Activated CD4-positive, alpha-beta memory T cell treated with anti-CD3 and anti-CD28 coated beads, Interleukin-2, amount 10 ng/mL, durations not matched to agents 7 days and 5 days (primary cell): ENCODE measurements around the gene TCERG1L. TPM values are rescaled to one million over a fixed set of nuclear protein-coding genes. Genes with fewer than 3 reads are reported as not detected.

Experiments
- CTCF ChIA-PET: fragments of 350-600 bp; sonication (Branson Sonifier 250); formaldehyde crosslinking; loops from one replicate; lab custom pipeline; 2021; ENCODE audit warnings: antibody characterized with exemption, inconsistent platforms; lab: Charles Lee
- POLR2A ChIA-PET: fragments of 350-600 bp; sonication (Branson Sonifier 250); formaldehyde crosslinking; loops from one replicate; lab custom pipeline; 2021; ENCODE audit warnings: antibody characterized with exemption; lab: Charles Lee
- DNase-seq: peaks from one replicate; pipeline ENCODE4 v3.0.0-alpha.2; 2020
- H3K27ac Mint-ChIP-seq: one replicate; pipeline ENCODE4 v1.8.0; 2021; ENCODE audit warnings: mild to moderate bottlenecking, mixed read lengths
- H3K27me3 Mint-ChIP-seq: one replicate; pipeline ENCODE4 v1.8.0; 2021; ENCODE audit warnings: mixed read lengths
- H3K36me3 Mint-ChIP-seq: one replicate; pipeline ENCODE4 v1.8.0; 2021; ENCODE audit warnings: low read depth, mixed read lengths
- H3K4me1 Mint-ChIP-seq: one replicate; pipeline ENCODE4 v1.8.0; 2021; ENCODE audit warnings: mixed read lengths
- H3K4me3 Mint-ChIP-seq: one replicate; pipeline ENCODE4 v1.8.0; 2021; ENCODE audit warnings: mild to moderate bottlenecking, mixed read lengths
- H3K9me3 Mint-ChIP-seq: one replicate; pipeline ENCODE4 v1.8.0; 2021; ENCODE audit warnings: mixed read lengths
- total RNA-seq, 2 experiments: library from RNA; stranded (reverse); gene quantifications; one replicate each; pipeline ENCODE4 v1.2.3, GENCODE V29; 2021

Gene TCERG1L
- total RNA-seq, 2 experiments from 2014 or later: 0.08 TPM; not detected in 1

GRCh38 chr10:131206111-131206995 is 105.2 kb downstream of the TCERG1L start:
- Mint-ChIP-seq H3K36me3 (no peaks in the 10 kb centered on the region), H3K9me3 (peaks cover 2% of the 10 kb centered on the region), H3K27ac (no peak overlapping the region), H3K4me1 (no peaks in the 10 kb centered on the region), H3K27me3 (no peaks in the 10 kb centered on the region), H3K4me3 (no peak overlapping the region)
- no peak for DNase-seq
- ChIA-PET POLR2A (no interaction called here), CTCF (no interaction called here)

- no peak overlapping the region for H3K27ac Mint-ChIP-seq
- H3K27me3 Mint-ChIP-seq: no peaks in the 10 kb centered on the region
- H3K4me3 Mint-ChIP-seq: no peak overlapping the region
- peaks cover 2% of the 10 kb centered on the region for H3K9me3 Mint-ChIP-seq
- DNase-seq: no peak
- ChIA-PET CTCF (no interaction called here), POLR2A (no interaction called here)
- H3K36me3 Mint-ChIP-seq: no peaks in the 10 kb centered on the region
- no peaks in the 10 kb centered on the region for H3K4me1 Mint-ChIP-seq
These were observed 106.0 kb downstream of the TCERG1L start for GRCh38 chr10:131205556-131205955.

- H3K36me3 Mint-ChIP-seq: no peaks in the 10 kb centered on the region
- ChIA-PET CTCF (no interaction called here), POLR2A (no interaction called here)
- no peaks in the 10 kb centered on the region for H3K27me3 Mint-ChIP-seq
- DNase-seq: no peak
- H3K4me3 Mint-ChIP-seq: no peak overlapping the region
- peaks cover 2% of the 10 kb centered on the region for H3K9me3 Mint-ChIP-seq
- no peak overlapping the region for H3K27ac Mint-ChIP-seq
- no peaks in the 10 kb centered on the region for H3K4me1 Mint-ChIP-seq
These were observed 106.9 kb downstream of the TCERG1L start for GRCh38 chr10:131204406-131205152.

- no peaks in the 10 kb centered on the region for H3K36me3 Mint-ChIP-seq
These were observed 107.8 kb downstream of the TCERG1L start for GRCh38 chr10:131203456-131204357.

GRCh38 chr10:131202990-131203389 is 108.5 kb downstream of the TCERG1L start:
- H3K36me3 Mint-ChIP-seq: no peaks in the 10 kb centered on the region
- H3K4me1 Mint-ChIP-seq: no peaks in the 10 kb centered on the region
- H3K4me3 Mint-ChIP-seq: no peak overlapping the region
- H3K27me3 Mint-ChIP-seq: no peaks in the 10 kb centered on the region
- peaks cover 2% of the 10 kb centered on the region for H3K9me3 Mint-ChIP-seq
- ChIA-PET CTCF (no interaction called here), POLR2A (interaction anchor here (0.8 kb wide), 1 partner anchor 97 kb away, joined by 3 read pairs; no protein-coding TSS in a partner anchor)
- no peak overlapping the region for H3K27ac Mint-ChIP-seq
- DNase-seq: no peak

More at GRCh38 chr10:131203456-131204357, 107.8 kb downstream of the TCERG1L start:
- H3K4me1 Mint-ChIP-seq: no peaks in the 10 kb centered on the region
- no peak overlapping the region for H3K4me3 Mint-ChIP-seq
- ChIA-PET POLR2A (interaction anchor here (0.8 kb wide), 1 partner anchor 97 kb away, joined by 3 read pairs; no protein-coding TSS in a partner anchor), CTCF (no interaction called here)
- H3K9me3 Mint-ChIP-seq: peaks cover 2% of the 10 kb centered on the region
- H3K27ac Mint-ChIP-seq: no peak overlapping the region
- no peaks in the 10 kb centered on the region for H3K27me3 Mint-ChIP-seq
- DNase-seq: no peak

GRCh38 chr10:131201741-131202515 is 109.6 kb downstream of the TCERG1L start:
- POLR2A ChIA-PET: no interaction called here

GRCh38 chr10:131200856-131201470 is 110.6 kb downstream of the TCERG1L start:
- Mint-ChIP-seq H3K27me3 (no peaks in the 10 kb centered on the region), H3K27ac (no peak overlapping the region), H3K4me3 (no peak overlapping the region), H3K9me3 (peaks cover 2% of the 10 kb centered on the region), H3K36me3 (no peaks in the 10 kb centered on the region), H3K4me1 (no peaks in the 10 kb centered on the region)
- ChIA-PET POLR2A (no interaction called here), CTCF (no interaction called here)
- DNase-seq: no peak

More at GRCh38 chr10:131201741-131202515, 109.6 kb downstream of the TCERG1L start:
- Mint-ChIP-seq H3K27ac (no peak overlapping the region), H3K4me3 (no peak overlapping the region), H3K4me1 (no peaks in the 10 kb centered on the region), H3K9me3 (peaks cover 2% of the 10 kb centered on the region), H3K27me3 (no peaks in the 10 kb centered on the region), H3K36me3 (no peaks in the 10 kb centered on the region)
- no peak for DNase-seq
- CTCF ChIA-PET: no interaction called here

- Mint-ChIP-seq H3K27me3 (no peaks in the 10 kb centered on the region), H3K36me3 (no peaks in the 10 kb centered on the region), H3K4me3 (no peak overlapping the region), H3K9me3 (peaks cover 2% of the 10 kb centered on the region), H3K27ac (no peak overlapping the region), H3K4me1 (no peaks in the 10 kb centered on the region)
- ChIA-PET POLR2A (no interaction called here), CTCF (no interaction called here)
- no peak for DNase-seq
These were observed 111.9 kb downstream of the TCERG1L start for GRCh38 chr10:131199646-131200045.

- Mint-ChIP-seq H3K27me3 (no peaks in the 10 kb centered on the region), H3K4me3 (no peak overlapping the region), H3K36me3 (no peaks in the 10 kb centered on the region), H3K9me3 (peaks cover 2% of the 10 kb centered on the region), H3K4me1 (no peaks in the 10 kb centered on the region), H3K27ac (no peak overlapping the region)
- ChIA-PET CTCF (no interaction called here), POLR2A (no interaction called here)
- no peak for DNase-seq
These were observed 112.7 kb downstream of the TCERG1L start for GRCh38 chr10:131198843-131199242.

- no peaks in the 10 kb centered on the region for H3K27me3 Mint-ChIP-seq
- no peak overlapping the region for H3K4me3 Mint-ChIP-seq
- no peaks in the 10 kb centered on the region for H3K4me1 Mint-ChIP-seq
- no peak for DNase-seq
- POLR2A ChIA-PET: no interaction called here
- no peaks in the 10 kb centered on the region for H3K36me3 Mint-ChIP-seq
- CTCF ChIA-PET: no interaction called here
- H3K27ac Mint-ChIP-seq: no peak overlapping the region
- peaks cover 2% of the 10 kb centered on the region for H3K9me3 Mint-ChIP-seq
These were observed 113.1 kb downstream of the TCERG1L start for GRCh38 chr10:131198401-131198800.

GRCh38 chr10:131196176-131196885 is 115.2 kb downstream of the TCERG1L start:
- Mint-ChIP-seq H3K9me3 (no peaks in the 10 kb centered on the region), H3K27me3 (no peaks in the 10 kb centered on the region), H3K4me1 (no peaks in the 10 kb centered on the region), H3K27ac (no peak overlapping the region), H3K36me3 (no peaks in the 10 kb centered on the region), H3K4me3 (no peak overlapping the region)
- ChIA-PET CTCF (no interaction called here), POLR2A (no interaction called here)
- DNase-seq: no peak
